Mesendoderm (in vitro differentiated cells): Measurements from ENCODE around the gene TAS2R60.
A peak's percentile ranks its signal among the peaks of the same experiment; 100 is the strongest.

ENCODE experiments used
- DNase-seq: peaks from one replicate; pipeline ENCODE4 v3.0.0; 2013
- H2AK5ac ChIP-seq: 2 replicates; pipeline ENCODE4 v1.6.1; 2013; ENCODE audit warnings: low read length, inconsistent platforms
- H2BK120ac ChIP-seq: 2 replicates; pipeline ENCODE4 v1.6.1; 2013; ENCODE audit warnings: low read depth, mild to moderate bottlenecking, low read length, moderate library complexity, mixed read lengths
- H2BK15ac ChIP-seq: replicated peaks from 2 replicates; pipeline ENCODE4 v1.6.1; 2013; ENCODE audit warnings: low read depth, mild to moderate bottlenecking, moderate library complexity
- H2BK5ac ChIP-seq: 2 replicates; pipeline ENCODE4 v1.6.1; 2013; ENCODE audit warnings: low read length, inconsistent platforms
- H3K18ac ChIP-seq: 2 replicates; pipeline ENCODE4 v1.6.1; 2013; ENCODE audit warnings: mild to moderate bottlenecking, low read length, mixed read lengths
- H3K23ac ChIP-seq: one replicate; pipeline ENCODE4 v1.6.1; 2013; ENCODE audit warnings: low read length
- H3K27ac ChIP-seq: 2 replicates; pipeline ENCODE4 v1.5.1; 2013; ENCODE audit warnings: low read depth, mild to moderate bottlenecking, inconsistent platforms, low read length, moderate library complexity
- H3K27me3 ChIP-seq: 2 replicates; pipeline ENCODE4 v1.6.1; 2013; ENCODE audit warnings: low read length, control low read depth, mild to moderate bottlenecking, inconsistent platforms; ENCODE audit not compliant: insufficient read depth, poor library complexity
- H3K36me3 ChIP-seq: 2 replicates; pipeline ENCODE4 v1.6.1; 2013; ENCODE audit warnings: low read length, inconsistent platforms; ENCODE audit not compliant: control insufficient read depth, insufficient read depth
- H3K4ac ChIP-seq: one replicate; pipeline ENCODE4 v1.6.1; 2013; ENCODE audit warnings: low read depth, mild to moderate bottlenecking, low read length, moderate library complexity
- H3K4me1 ChIP-seq: 2 replicates; pipeline ENCODE4 v1.6.1; 2013; ENCODE audit warnings: low read depth, low read length, inconsistent platforms; ENCODE audit not compliant: control insufficient read depth
- H3K4me2 ChIP-seq: 2 replicates; pipeline ENCODE4 v1.6.1; 2013; ENCODE audit warnings: low read length
- H3K4me3 ChIP-seq: 2 replicates; pipeline ENCODE4 v1.5.1; 2013; ENCODE audit warnings: mild to moderate bottlenecking, low read length
- H3K56ac ChIP-seq: one replicate; pipeline ENCODE4 v1.6.1; 2013; ENCODE audit warnings: low read length
- H3K79me1 ChIP-seq: 2 replicates; pipeline ENCODE4 v1.6.1; 2013; ENCODE audit warnings: low read length, inconsistent platforms
- H3K79me2 ChIP-seq: 2 replicates; pipeline ENCODE4 v1.6.1; 2013; ENCODE audit warnings: mild to moderate bottlenecking, low read length; ENCODE audit not compliant: control insufficient read depth, insufficient read depth
- H3K9ac ChIP-seq: 2 replicates; pipeline ENCODE4 v1.6.1; 2013; ENCODE audit warnings: low read length, inconsistent platforms
- H4K5ac ChIP-seq: one replicate; pipeline ENCODE4 v1.6.1; 2013; ENCODE audit warnings: low read length
- H4K8ac ChIP-seq: one replicate; pipeline ENCODE4 v1.6.1; 2013; ENCODE audit warnings: low read depth, mild to moderate bottlenecking, control low read depth, low read length, moderate library complexity
- WGBS: extraction: QIAGEN DNeasy Blood & Tissue Kit; methylation state at CpG from one replicate; pipeline ENCODE4 v1.1.7; 2013; ENCODE audit warnings: low lambda C conversion rate, missing lambda C conversion rate; ENCODE audit not compliant: insufficient coverage; ENCODE audit errors: extremely low coverage; 5-methylcytosine and 5-hydroxymethylcytosine counted together

TAS2R60 gene

GRCh38 chr7:143492799-143493739 lies 49.8 kb downstream of the TAS2R60 start:
- no peak overlapping the region for H3K4ac ChIP-seq
- H3K36me3 ChIP-seq: no peaks in the 10 kb centered on the region
- H3K9ac ChIP-seq: no peak overlapping the region
- H3K4me1 ChIP-seq: no peaks in the 10 kb centered on the region
- WGBS: no CpG with 5 or more reads among the region's 6 CpGs
- DNase-seq: peak; percentile 37
- no peaks in the 10 kb centered on the region for H3K79me1 ChIP-seq
- no peak overlapping the region for H3K4me3 ChIP-seq
- no peak overlapping the region for H4K5ac ChIP-seq
- no peak overlapping the region for H2BK120ac ChIP-seq
- no peak overlapping the region for H2BK15ac ChIP-seq
- no peak overlapping the region for H3K4me2 ChIP-seq
- H3K27ac ChIP-seq: no peak overlapping the region
- H3K79me2 ChIP-seq: no peaks in the 10 kb centered on the region
- no peak overlapping the region for H2BK5ac ChIP-seq
- H3K27me3 ChIP-seq: no peaks in the 10 kb centered on the region
- H4K8ac ChIP-seq: no peak overlapping the region
- no peak overlapping the region for H3K56ac ChIP-seq
- no peak overlapping the region for H2AK5ac ChIP-seq
- H3K18ac ChIP-seq: no peak overlapping the region
- H3K23ac ChIP-seq: no peak overlapping the region

- Histone ChIP-seq H3K27ac (no peak overlapping the region), H3K4me1 (no peaks in the 10 kb centered on the region), H3K23ac (no peak overlapping the region), H2BK5ac (no peak overlapping the region), H3K79me2 (no peaks in the 10 kb centered on the region), H3K27me3 (no peaks in the 10 kb centered on the region), H3K56ac (no peak overlapping the region), H3K4me3 (no peak overlapping the region), H3K18ac (no peak overlapping the region), H3K36me3 (no peaks in the 10 kb centered on the region), H2BK15ac (no peak overlapping the region), H3K79me1 (no peaks in the 10 kb centered on the region), H3K4me2 (no peak overlapping the region), H3K4ac (no peak overlapping the region), H4K5ac (no peak overlapping the region), H2AK5ac (no peak overlapping the region), H4K8ac (no peak overlapping the region), H3K9ac (no peak overlapping the region), H2BK120ac (no peak overlapping the region)
- WGBS: no CpG with 5 or more reads among the region's 1 CpG
- no peak for DNase-seq
Measured at GRCh38 chr7:143493751-143494150, 50.5 kb downstream of the TAS2R60 start.
